ENCODE data around the gene PHRF1. TPM values are rescaled to one million over a fixed set of nuclear protein-coding genes. Genes with fewer than 3 reads are reported as not detected.

PHRF1 gene
- polyA plus RNA-seq, 1 of the 3 experiments (the other 2 are of a cell fraction): 22.7 TPM

GRCh38 chr11:550746-551085 is 25.6 kb upstream of the PHRF1 start:
- Histone ChIP-seq H3K9ac (no peak overlapping the region), H3F3A (replicated peaks; ENCODE audit: insufficient read depth) (no peaks in the 10 kb centered on the region), H3K79me2 (ENCODE audit: insufficient read depth) (no peaks in the 10 kb centered on the region), H3K36me3 (replicated peaks in 1 of 2; ENCODE audit: control insufficient read depth in 1 of 2, insufficient read depth in 2 of 2, low read length in 1 of 2) (no peaks in the 10 kb centered on the region), H3K4me2 (no peak overlapping the region), H2AFZ (ENCODE audit: low read depth) (no peak overlapping the region), H3K4me1 (ENCODE audit: control insufficient read depth in 1 of 2, insufficient read depth in 2 of 2, low read depth in 1 of 2, low read length in 1 of 2) (peaks cover 0 to 12% of the 10 kb centered on the region in 2 experiments; a peak in 1 of 4 replicates), H3K9me3 (no peaks in the 10 kb centered on the region), H3K27ac (ENCODE audit: low read depth in 2 of 2, low read length in 1 of 2) (no peak overlapping the region), H4K20me1 (ENCODE audit: insufficient read depth) (no peaks in the 10 kb centered on the region), H3K9me2 (no peaks in the 10 kb centered on the region), H3K4me3 (ENCODE audit: low read depth in 2 of 2, low read length in 1 of 2) (no peak overlapping the region), H3K27me3 (ENCODE audit: insufficient read depth) (no peaks in the 10 kb centered on the region)
- ChIA-PET CTCF (interaction anchor here (0.8 to 1.8 kb wide), 3 partner anchors 10 to 177 kb away, joined by 3 to 14 read pairs (median 3); no protein-coding TSS in a partner anchor), POLR2A (no interaction called here)
- no CpG with 5 or more reads among the region's 5 CpGs for WGBS (ENCODE audit: low lambda C conversion rate)
- TF ChIP-seq, protein P1, sequence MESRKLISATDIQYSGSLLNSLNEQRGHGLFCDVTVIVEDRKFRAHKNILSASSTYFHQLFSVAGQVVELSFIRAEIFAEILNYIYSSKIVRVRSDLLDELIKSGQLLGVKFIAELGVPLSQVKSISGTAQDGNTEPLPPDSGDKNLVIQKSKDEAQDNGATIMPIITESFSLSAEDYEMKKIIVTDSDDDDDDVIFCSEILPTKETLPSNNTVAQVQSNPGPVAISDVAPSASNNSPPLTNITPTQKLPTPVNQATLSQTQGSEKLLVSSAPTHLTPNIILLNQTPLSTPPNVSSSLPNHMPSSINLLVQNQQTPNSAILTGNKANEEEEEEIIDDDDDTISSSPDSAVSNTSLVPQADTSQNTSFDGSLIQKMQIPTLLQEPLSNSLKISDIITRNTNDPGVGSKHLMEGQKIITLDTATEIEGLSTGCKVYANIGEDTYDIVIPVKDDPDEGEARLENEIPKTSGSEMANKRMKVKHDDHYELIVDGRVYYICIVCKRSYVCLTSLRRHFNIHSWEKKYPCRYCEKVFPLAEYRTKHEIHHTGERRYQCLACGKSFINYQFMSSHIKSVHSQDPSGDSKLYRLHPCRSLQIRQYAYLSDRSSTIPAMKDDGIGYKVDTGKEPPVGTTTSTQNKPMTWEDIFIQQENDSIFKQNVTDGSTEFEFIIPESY (IDR thresholded peaks at IDR 0.05; ENCODE audit: borderline replicate concordance, low read depth): no peak
- TF ChIP-seq, protein P2, sequence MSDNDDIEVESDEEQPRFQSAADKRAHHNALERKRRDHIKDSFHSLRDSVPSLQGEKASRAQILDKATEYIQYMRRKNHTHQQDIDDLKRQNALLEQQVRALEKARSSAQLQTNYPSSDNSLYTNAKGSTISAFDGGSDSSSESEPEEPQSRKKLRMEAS (IDR thresholded peaks at IDR 0.05; ENCODE audit: low read depth): no peak
- no peak for TF ChIP-seq TEAD4 (IDR thresholded peaks at IDR 0.05; ENCODE audit: borderline replicate concordance, insufficient read depth)
- no peak for TF ChIP-seq MXI1 (IDR thresholded peaks at IDR 0.05; ENCODE audit: low read depth, low read length)
- no peak for TF ChIP-seq FOXJ3 (CRISPR knock-in tag; IDR thresholded peaks at IDR 0.05)
- no peak for TF ChIP-seq YY1 (IDR thresholded peaks at IDR 0.05; ENCODE audit: low read depth)
- TF ChIP-seq CHD2 (IDR thresholded peaks at IDR 0.05; ENCODE audit: low read length, partially characterized antibody): no peak
- no peak for TF ChIP-seq TCF12 (IDR thresholded peaks at IDR 0.05)
- TF ChIP-seq MEF2A (IDR thresholded peaks at IDR 0.05; ENCODE audit: borderline replicate concordance, low read depth): no peak
- DNase-seq: no peak

DNA sequence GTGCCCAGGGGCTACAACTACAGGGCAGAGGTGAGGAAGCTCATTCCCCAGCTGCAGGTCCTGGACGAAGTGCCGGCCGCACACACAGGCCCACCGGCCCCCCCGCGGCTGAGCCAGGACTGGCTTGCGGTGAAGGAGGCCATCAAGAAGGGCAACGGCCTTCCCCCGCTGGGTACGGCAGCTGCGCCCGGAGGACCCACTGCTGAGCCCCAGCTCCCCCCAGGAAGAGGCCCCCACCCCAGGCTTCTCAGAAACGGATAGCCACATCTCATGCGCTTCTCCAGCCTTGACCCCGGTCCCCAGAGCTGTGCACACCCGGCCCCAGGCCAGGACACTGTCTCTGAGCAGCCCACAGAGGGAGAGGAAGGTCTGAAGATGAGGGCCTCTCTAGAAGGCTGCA is 25.1 kb upstream of the PHRF1 start:
- Histone ChIP-seq H3K4me2 (no peak overlapping the region), H3K9ac (no peak overlapping the region), H3K27me3 (ENCODE audit: insufficient read depth) (peaks cover under 1% of the 10 kb centered on the region; the same call in 1 of the 2 replicates), H2AFZ (ENCODE audit: low read depth) (no peak overlapping the region), H3K4me3 (ENCODE audit: low read depth in 2 of 2, low read length in 1 of 2) (no peak overlapping the region), H3K9me2 (no peaks in the 10 kb centered on the region), H3K36me3 (replicated peaks in 1 of 2; ENCODE audit: control insufficient read depth in 1 of 2, insufficient read depth in 2 of 2, low read length in 1 of 2) (no peaks in the 10 kb centered on the region), H3K27ac (ENCODE audit: low read depth in 2 of 2, low read length in 1 of 2) (no peak overlapping the region), H4K20me1 (ENCODE audit: insufficient read depth) (no peaks in the 10 kb centered on the region), H3F3A (replicated peaks; ENCODE audit: insufficient read depth) (no peaks in the 10 kb centered on the region), H3K9me3 (no peaks in the 10 kb centered on the region), H3K4me1 (ENCODE audit: control insufficient read depth in 1 of 2, insufficient read depth in 2 of 2, low read depth in 1 of 2, low read length in 1 of 2) (peaks cover 0 to 15% of the 10 kb centered on the region in 2 experiments; a peak in 1 of 4 replicates), H3K79me2 (ENCODE audit: insufficient read depth) (no peaks in the 10 kb centered on the region)
- ChIA-PET POLR2A (no interaction called here), CTCF (interaction anchor here (0.8 to 1.8 kb wide), 4 partner anchors 10 to 177 kb away, joined by 3 to 14 read pairs (median 3); no protein-coding TSS in a partner anchor)
- 66% methylated on average over 8 of the region's 16 CpGs for WGBS (ENCODE audit: low lambda C conversion rate)
- DNase-seq: no peak
- TF ChIP-seq FOSL2 (IDR thresholded peaks at IDR 0.05; ENCODE audit: borderline replicate concordance, low read depth): no peak
